HepG2 (cell line): ENCODE measurements around the gene SLC13A3. TPM values are rescaled to one million over a fixed set of nuclear protein-coding genes. Genes with fewer than 3 reads are reported as not detected.

Experiments
- ARID5B ChIP-seq: IDR thresholded peaks from 2 replicates; pipeline ENCODE4 v1.4.0; 2020; ENCODE audit warnings: mild to moderate bottlenecking, missing genetic modification reagents
- CHCHD3 ChIP-seq: sonication (generic); formaldehyde crosslinking; IDR thresholded peaks from 2 replicates; pipeline ENCODE4 v1.8.0; 2022; ENCODE audit warnings: mild to moderate bottlenecking, missing genetic modification reagents, moderate library complexity
- E2F1 ChIP-seq: sonication (generic); formaldehyde crosslinking; IDR thresholded peaks from 2 replicates; pipeline ENCODE4 v1.5.0; 2020; ENCODE audit warnings: missing genetic modification reagents
- KDM3A ChIP-seq: IDR thresholded peaks from 2 replicates; pipeline ENCODE4 v1.6.1; 2018; ENCODE audit warnings: low read depth, missing compliant biosample characterization
- NR2F2 ChIP-seq: IDR thresholded peaks from 2 replicates; pipeline ENCODE4 v1.6.1; 2012; ENCODE audit warnings: low read depth, inconsistent platforms, borderline replicate concordance
- PAX8 ChIP-seq: sonication (generic); formaldehyde crosslinking; IDR thresholded peaks from 2 replicates; pipeline ENCODE4 v1.8.0; 2022; ENCODE audit warnings: mild to moderate bottlenecking, missing genetic modification reagents, borderline replicate concordance
- SAFB2 ChIP-seq: sonication (generic); formaldehyde crosslinking; IDR thresholded peaks from 2 replicates; pipeline ENCODE4 v1.5.1; 2020; ENCODE audit warnings: missing genetic modification reagents, low read depth, mild to moderate bottlenecking, borderline replicate concordance
- SRSF1 ChIP-seq: fragments of 200-400 bp; formaldehyde crosslinking; optimal IDR thresholded peaks from 2 replicates; pipeline ENCODE3; 2017; ENCODE audit warnings: mild to moderate bottlenecking, low read depth, low read length, moderate library complexity
- TEF ChIP-seq: sonication (generic); formaldehyde crosslinking; IDR thresholded peaks from 2 replicates; pipeline ENCODE4 v1.5.0; 2020; ENCODE audit warnings: missing genetic modification reagents
- ZBTB37 ChIP-seq: sonication (generic); formaldehyde crosslinking; IDR thresholded peaks from 2 replicates; pipeline ENCODE4 v1.4.0; 2020; ENCODE audit warnings: mild to moderate bottlenecking, missing genetic modification reagents
- ZBTB38 ChIP-seq: sonication (generic); formaldehyde crosslinking; IDR thresholded peaks from 2 replicates; pipeline ENCODE4 v1.5.1; 2020; ENCODE audit warnings: mild to moderate bottlenecking, missing genetic modification reagents
- ZFAT ChIP-seq: sonication (generic); formaldehyde crosslinking; conservative IDR thresholded peaks from 2 replicates; pipeline ENCODE4 v1.8.1; 2023; ENCODE audit warnings: missing genetic modification reagents, inconsistent platforms
- ZFP37 ChIP-seq: sonication (generic); formaldehyde crosslinking; IDR thresholded peaks from 2 replicates; pipeline ENCODE4 v1.4.0; 2020; ENCODE audit warnings: missing genetic modification reagents, borderline replicate concordance
- ZNF143 ChIP-seq: sonication (generic); formaldehyde crosslinking; IDR thresholded peaks from 2 replicates; pipeline ENCODE4 v1.4.0; 2020; ENCODE audit warnings: missing genetic modification reagents
- ZNF354B ChIP-seq: sonication (generic); formaldehyde crosslinking; IDR thresholded peaks from 2 replicates; pipeline ENCODE4 v1.8.0; 2022; ENCODE audit warnings: mild to moderate bottlenecking, missing genetic modification reagents
- polyA plus RNA-seq, 8 experiments: library from polyadenylated mRNA; depleted of rRNA in 3 of 8; stranded (reverse) in 7 of 8; unstranded in 1 of 8; fragments of >200 nt; fragmentation: Illumina TruSeq in 4 of 8; extraction: Trizol in 4 of 8; gene quantifications; 2 replicates each; pipeline versions ENCODE4 v1.2.1 to v1.2.3, GENCODE V29; 2011 to 2016; ENCODE audit warnings: low read depth in 4 of 8, missing spikeins in 1 of 8, mixed read lengths in 1 of 8; ENCODE audit not compliant: insufficient read depth in 1 of 8
- total RNA-seq, 5 experiments: library from RNA; depleted of rRNA; stranded (reverse); fragments of >200 nt; fragmentation: Illumina TruSeq; extraction: Trizol; gene quantifications; 2 replicates each; pipeline ENCODE4 v1.2.3, GENCODE V29; 2016; ENCODE audit warnings: low read depth in 1 of 5
- TF ChIP-seq, protein P1 (sequence below): sonication (generic); formaldehyde crosslinking; IDR thresholded peaks from 2 replicates; pipeline ENCODE4 v1.9.0; 2021; ENCODE audit warnings: mild to moderate bottlenecking, missing genetic modification reagents

The SLC13A3 gene
- total and polyA plus RNA-seq, 2 of the 13 experiments (the other 11 are each of a cell fraction or from before 2014, with no cell fraction given) = 66.5 to 76.0 TPM

GRCh38 chr20:46699651-46700359, 48.5 kb upstream of the SLC13A3 start (continued):
- TF ChIP-seq ZFP37 (CRISPR knock-in tag) (no peak), SRSF1 (no peak), E2F1 (CRISPR knock-in tag) (no peak), ZNF354B (no peak), SAFB2 (CRISPR knock-in tag) (no peak), ZBTB37 (CRISPR knock-in tag) (no peak), TEF (CRISPR knock-in tag) (no peak), PAX8 (CRISPR knock-in tag) (no peak), ARID5B (peak; percentile 61; the same call in 1 of the 2 replicates), KDM3A (CRISPR knock-in tag) (no peak), ZNF143 (CRISPR knock-in tag) (no peak), NR2F2 (no peak), CHCHD3 (no peak), ZFAT (CRISPR knock-in tag) (no peak), ZBTB38 (CRISPR knock-in tag) (no peak)
- TF ChIP-seq, protein P1, sequence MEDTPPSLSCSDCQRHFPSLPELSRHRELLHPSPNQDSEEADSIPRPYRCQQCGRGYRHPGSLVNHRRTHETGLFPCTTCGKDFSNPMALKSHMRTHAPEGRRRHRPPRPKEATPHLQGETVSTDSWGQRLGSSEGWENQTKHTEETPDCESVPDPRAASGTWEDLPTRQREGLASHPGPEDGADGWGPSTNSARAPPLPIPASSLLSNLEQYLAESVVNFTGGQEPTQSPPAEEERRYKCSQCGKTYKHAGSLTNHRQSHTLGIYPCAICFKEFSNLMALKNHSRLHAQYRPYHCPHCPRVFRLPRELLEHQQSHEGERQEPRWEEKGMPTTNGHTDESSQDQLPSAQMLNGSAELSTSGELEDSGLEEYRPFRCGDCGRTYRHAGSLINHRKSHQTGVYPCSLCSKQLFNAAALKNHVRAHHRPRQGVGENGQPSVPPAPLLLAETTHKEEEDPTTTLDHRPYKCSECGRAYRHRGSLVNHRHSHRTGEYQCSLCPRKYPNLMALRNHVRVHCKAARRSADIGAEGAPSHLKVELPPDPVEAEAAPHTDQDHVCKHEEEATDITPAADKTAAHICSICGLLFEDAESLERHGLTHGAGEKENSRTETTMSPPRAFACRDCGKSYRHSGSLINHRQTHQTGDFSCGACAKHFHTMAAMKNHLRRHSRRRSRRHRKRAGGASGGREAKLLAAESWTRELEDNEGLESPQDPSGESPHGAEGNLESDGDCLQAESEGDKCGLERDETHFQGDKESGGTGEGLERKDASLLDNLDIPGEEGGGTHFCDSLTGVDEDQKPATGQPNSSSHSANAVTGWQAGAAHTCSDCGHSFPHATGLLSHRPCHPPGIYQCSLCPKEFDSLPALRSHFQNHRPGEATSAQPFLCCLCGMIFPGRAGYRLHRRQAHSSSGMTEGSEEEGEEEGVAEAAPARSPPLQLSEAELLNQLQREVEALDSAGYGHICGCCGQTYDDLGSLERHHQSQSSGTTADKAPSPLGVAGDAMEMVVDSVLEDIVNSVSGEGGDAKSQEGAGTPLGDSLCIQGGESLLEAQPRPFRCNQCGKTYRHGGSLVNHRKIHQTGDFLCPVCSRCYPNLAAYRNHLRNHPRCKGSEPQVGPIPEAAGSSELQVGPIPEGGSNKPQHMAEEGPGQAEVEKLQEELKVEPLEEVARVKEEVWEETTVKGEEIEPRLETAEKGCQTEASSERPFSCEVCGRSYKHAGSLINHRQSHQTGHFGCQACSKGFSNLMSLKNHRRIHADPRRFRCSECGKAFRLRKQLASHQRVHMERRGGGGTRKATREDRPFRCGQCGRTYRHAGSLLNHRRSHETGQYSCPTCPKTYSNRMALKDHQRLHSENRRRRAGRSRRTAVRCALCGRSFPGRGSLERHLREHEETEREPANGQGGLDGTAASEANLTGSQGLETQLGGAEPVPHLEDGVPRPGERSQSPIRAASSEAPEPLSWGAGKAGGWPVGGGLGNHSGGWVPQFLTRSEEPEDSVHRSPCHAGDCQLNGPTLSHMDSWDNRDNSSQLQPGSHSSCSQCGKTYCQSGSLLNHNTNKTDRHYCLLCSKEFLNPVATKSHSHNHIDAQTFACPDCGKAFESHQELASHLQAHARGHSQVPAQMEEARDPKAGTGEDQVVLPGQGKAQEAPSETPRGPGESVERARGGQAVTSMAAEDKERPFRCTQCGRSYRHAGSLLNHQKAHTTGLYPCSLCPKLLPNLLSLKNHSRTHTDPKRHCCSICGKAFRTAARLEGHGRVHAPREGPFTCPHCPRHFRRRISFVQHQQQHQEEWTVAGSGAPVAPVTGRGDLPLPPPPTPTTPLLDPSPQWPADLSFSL (CRISPR knock-in tag) = no peak
